Parathyroid adenoma (tissue), 2 donors: ENCODE measurements around the gene SUN2.

Experiments
- H2AFZ ChIP-seq: fragments of 300-600 bp; sonication (generic); one replicate; pipeline ENCODE4 v1.7.0; 2017; ENCODE audit warnings: antibody characterized with exemption, mild to moderate bottlenecking
- H3K27ac ChIP-seq: fragments of 300-600 bp; sonication (generic); one replicate; pipeline ENCODE4 v1.7.0; 2017
- H3K27me3 ChIP-seq: fragments of 300-600 bp; sonication (generic); one replicate; pipeline ENCODE4 v1.7.0; 2017; ENCODE audit warnings: low read length; ENCODE audit not compliant: control insufficient read depth, insufficient read depth
- H3K36me3 ChIP-seq: fragments of 300-600 bp; sonication (generic); one replicate; pipeline ENCODE4 v1.7.0; 2017; ENCODE audit warnings: low read length; ENCODE audit not compliant: control insufficient read depth, insufficient read depth
- H3K4me1 ChIP-seq: fragments of 300-600 bp; sonication (generic); one replicate; pipeline ENCODE4 v1.7.0; 2017; ENCODE audit warnings: control low read depth
- H3K4me2 ChIP-seq: fragments of 300-600 bp; sonication (generic); one replicate; pipeline ENCODE4 v1.7.0; 2017; ENCODE audit warnings: low read length
- H3K4me3 ChIP-seq: fragments of 300-600 bp; sonication (generic); one replicate; pipeline ENCODE4 v1.7.0; 2017; ENCODE audit warnings: low read depth, low read length
- H3K79me2 ChIP-seq: fragments of 300-600 bp; sonication (generic); one replicate; pipeline ENCODE4 v1.7.0; 2017; ENCODE audit warnings: control low read depth
- H3K9ac ChIP-seq: fragments of 300-600 bp; sonication (generic); one replicate; pipeline ENCODE4 v1.7.0; 2017; ENCODE audit warnings: mild to moderate bottlenecking
- H3K9me3 ChIP-seq: fragments of 300-600 bp; sonication (generic); one replicate; pipeline ENCODE4 v1.7.0; 2017; ENCODE audit warnings: low read length; ENCODE audit not compliant: control insufficient read depth
- CTCF ChIP-seq: fragments of 300-600 bp; sonication (generic); IDR thresholded peaks from one replicate; pipeline ENCODE4 v1.7.0; 2017; ENCODE audit warnings: antibody characterized with exemption, mild to moderate bottlenecking
- donor health status: primary hyperparathyroidism.

SUN2 gene

GRCh38 chr22:38766076-38766777 lies 10.4 kb upstream of the SUN2 start:
- H3K79me2 ChIP-seq: no peaks in the 10 kb centered on the region
- H2AFZ ChIP-seq: no peak overlapping the region
- no peaks in the 10 kb centered on the region for H3K9me3 ChIP-seq
- no peaks in the 10 kb centered on the region for H3K4me1 ChIP-seq
- no peak overlapping the region for H3K4me3 ChIP-seq
- H3K4me2 ChIP-seq: no peak overlapping the region
- H3K27me3 ChIP-seq: no peaks in the 10 kb centered on the region
- no peak overlapping the region for H3K9ac ChIP-seq
- H3K36me3 ChIP-seq: no peaks in the 10 kb centered on the region
- no peak overlapping the region for H3K27ac ChIP-seq
- peak; percentile 56 for TF ChIP-seq CTCF

- no peak overlapping the region for H3K27ac ChIP-seq
Measured at GRCh38 chr22:38762551-38762983, 6.8 kb upstream of the SUN2 start.

GRCh38 chr22:38761202-38762162 lies 5.7 kb upstream of the SUN2 start:
- no peaks in the 10 kb centered on the region for H3K4me1 ChIP-seq
- H3K27me3 ChIP-seq: no peaks in the 10 kb centered on the region
- H2AFZ ChIP-seq: no peak overlapping the region
- H3K36me3 ChIP-seq: no peaks in the 10 kb centered on the region
- no peak overlapping the region for H3K27ac ChIP-seq
- no peak for TF ChIP-seq CTCF
- no peak overlapping the region for H3K4me3 ChIP-seq
- H3K9ac ChIP-seq: no peak overlapping the region
- H3K4me2 ChIP-seq: no peak overlapping the region
- H3K79me2 ChIP-seq: no peaks in the 10 kb centered on the region
- no peaks in the 10 kb centered on the region for H3K9me3 ChIP-seq

More at GRCh38 chr22:38762551-38762983, 6.8 kb upstream of the SUN2 start:
- TF ChIP-seq CTCF: no peak
- no peaks in the 10 kb centered on the region for H3K27me3 ChIP-seq
- no peak overlapping the region for H3K4me2 ChIP-seq
- H3K4me3 ChIP-seq: no peak overlapping the region
- no peaks in the 10 kb centered on the region for H3K9me3 ChIP-seq
- H3K4me1 ChIP-seq: no peaks in the 10 kb centered on the region
- no peaks in the 10 kb centered on the region for H3K36me3 ChIP-seq
- no peak overlapping the region for H3K9ac ChIP-seq
- H3K79me2 ChIP-seq: no peaks in the 10 kb centered on the region
- H2AFZ ChIP-seq: no peak overlapping the region

- H3K79me2 ChIP-seq: no peaks in the 10 kb centered on the region
- no peak overlapping the region for H3K27ac ChIP-seq
Measured at GRCh38 chr22:38760477-38761201, 4.8 kb upstream of the SUN2 start.

More at GRCh38 chr22:38760477-38761201, 4.8 kb upstream of the SUN2 start:
- no peak overlapping the region for H3K4me2 ChIP-seq
- no peaks in the 10 kb centered on the region for H3K9me3 ChIP-seq
- H3K27me3 ChIP-seq: no peaks in the 10 kb centered on the region
- H3K4me3 ChIP-seq: no peak overlapping the region
- no peaks in the 10 kb centered on the region for H3K36me3 ChIP-seq
- no peaks in the 10 kb centered on the region for H3K4me1 ChIP-seq
- no peak overlapping the region for H2AFZ ChIP-seq
- H3K9ac ChIP-seq: no peak overlapping the region
- TF ChIP-seq CTCF: no peak
